GM21367 (cell line): ENCODE results near the gene FAF1.

Experiments used
- ATAC-seq: cut with Tn5 transposase; IDR thresholded peaks from one replicate; pipeline ENCODE4 v1.9.1; 2021; ENCODE audit not compliant: unreplicated experiment

FAF1 gene

DNA sequence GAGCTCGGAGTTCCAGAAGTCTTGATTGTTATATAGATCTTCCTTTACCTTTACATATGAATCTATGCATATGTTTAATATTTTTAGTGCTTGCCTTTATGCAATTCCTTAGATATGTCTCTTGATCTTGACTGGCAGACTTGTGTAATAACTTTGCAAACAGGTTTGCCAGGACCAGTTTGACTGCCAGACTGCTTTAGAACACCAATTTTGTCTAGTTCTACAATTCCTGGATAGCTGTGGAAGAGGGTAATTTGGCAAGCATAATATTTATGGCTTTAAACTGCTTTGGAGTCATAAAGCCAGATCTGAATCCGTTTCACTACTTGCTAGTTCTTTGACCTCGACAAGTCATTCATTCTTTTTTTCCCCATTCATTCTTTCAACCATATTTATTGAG, 250.0 kb downstream of the FAF1 start:
- no peak for ATAC-seq

DNA sequence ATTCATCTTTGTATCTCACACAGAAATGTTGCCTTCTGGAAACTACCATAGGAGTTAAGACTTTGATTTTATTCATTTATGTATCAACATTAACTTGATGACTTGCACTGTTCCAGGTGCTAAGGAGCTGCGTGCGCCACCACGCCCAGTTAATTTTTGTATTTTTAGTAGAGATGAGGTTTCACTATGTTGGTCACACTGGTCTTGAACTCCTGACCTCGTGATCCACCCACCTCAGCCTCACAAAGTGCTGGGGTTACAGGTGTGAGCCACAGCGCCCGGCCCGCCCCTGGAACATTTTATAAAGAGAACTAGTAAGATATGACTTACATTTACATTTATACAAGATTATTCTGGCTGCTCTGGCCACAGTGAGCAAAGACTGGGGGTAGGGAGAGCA, 252.2 kb downstream of the FAF1 start:
- no peak for ATAC-seq

- no peak for ATAC-seq
Observed at GRCh38 chr1:50705699-50706098, 254.4 kb downstream of the FAF1 start.

GRCh38 chr1:50705041-50705440, 255.0 kb downstream of the FAF1 start:
- no peak for ATAC-seq

DNA sequence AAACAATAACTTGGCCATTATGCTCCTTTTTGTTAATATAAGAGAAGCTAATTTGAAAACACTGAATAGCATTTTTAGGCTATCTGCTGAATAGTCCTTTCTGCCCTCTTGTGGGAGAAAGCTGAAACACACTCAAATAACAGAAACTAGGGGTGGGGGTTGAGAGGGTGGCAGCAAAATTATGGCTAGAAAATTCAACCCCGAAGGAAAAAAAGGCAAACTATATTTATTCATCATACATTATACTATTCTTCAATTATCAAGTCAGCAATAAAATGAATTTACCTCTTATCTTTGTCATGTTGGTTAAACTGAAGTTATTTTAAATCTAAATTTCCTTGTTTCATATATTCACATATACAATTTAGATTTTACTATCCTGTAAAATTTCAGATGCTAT, 255.9 kb downstream of the FAF1 start:
- no peak for ATAC-seq

DNA sequence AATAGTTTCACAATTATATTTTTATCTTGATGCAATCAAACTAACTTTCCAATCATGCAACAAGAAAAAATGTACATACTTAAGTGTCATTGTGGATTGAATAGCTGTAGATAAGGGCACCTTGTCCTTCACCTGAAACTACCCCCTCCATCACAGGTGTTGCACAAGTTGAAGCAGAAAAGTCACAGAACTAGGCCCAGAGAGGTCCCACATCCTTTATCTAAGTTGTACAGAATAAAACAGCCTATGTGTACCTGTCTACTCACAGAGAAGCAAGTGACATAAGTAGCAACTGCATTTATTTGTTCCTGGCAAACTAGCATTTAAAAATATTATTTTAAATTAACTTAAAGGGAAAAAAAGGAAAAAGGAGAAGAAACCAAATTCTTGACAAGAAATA, 256.8 kb downstream of the FAF1 start:
- ATAC-seq, result no peak

DNA sequence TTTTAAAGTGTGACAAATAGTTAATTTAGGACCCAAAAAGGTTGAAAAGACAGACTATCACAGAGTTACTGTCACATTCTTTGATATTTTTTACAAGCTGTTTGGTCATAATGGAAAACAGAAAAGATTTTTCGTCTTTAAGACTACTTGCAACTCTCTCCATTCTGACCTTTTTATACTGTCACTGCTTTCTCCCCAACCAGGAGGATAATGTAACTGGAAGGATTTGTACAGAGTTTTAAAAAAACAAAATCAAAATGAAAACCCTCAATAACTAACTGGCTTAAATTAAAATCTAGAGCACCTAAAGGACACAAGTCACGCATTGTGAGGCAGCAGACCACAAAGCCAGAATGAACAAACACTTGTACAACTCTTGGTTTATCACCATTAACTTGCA, 257.7 kb downstream of the FAF1 start:
- ATAC-seq, result no peak

GRCh38 chr1:50701706-50702317, 258.3 kb downstream of the FAF1 start:
- ATAC-seq, result no peak

GRCh38 chr1:50700621-50701020, 259.4 kb downstream of the FAF1 start:
- no peak for ATAC-seq

DNA sequence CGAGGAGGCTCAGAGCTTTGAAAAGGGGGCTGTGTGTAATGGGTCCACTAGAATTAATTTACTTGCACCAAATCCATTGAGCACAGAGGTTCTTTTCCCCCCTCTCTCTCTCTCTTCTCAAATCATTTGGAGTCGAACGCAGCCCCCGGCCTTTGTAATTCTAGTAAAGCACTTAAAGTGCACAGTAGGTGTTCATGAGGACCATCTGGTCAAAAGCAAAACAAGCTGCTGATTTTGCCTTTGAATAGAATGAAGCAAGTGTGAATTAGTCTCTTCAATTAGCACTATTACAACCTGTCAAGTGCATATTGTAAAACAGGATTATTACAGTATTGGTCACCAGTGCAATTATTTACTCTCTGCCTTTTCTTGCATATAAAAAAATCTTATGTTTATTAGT, 259.9 kb downstream of the FAF1 start:
- no peak for ATAC-seq

DNA sequence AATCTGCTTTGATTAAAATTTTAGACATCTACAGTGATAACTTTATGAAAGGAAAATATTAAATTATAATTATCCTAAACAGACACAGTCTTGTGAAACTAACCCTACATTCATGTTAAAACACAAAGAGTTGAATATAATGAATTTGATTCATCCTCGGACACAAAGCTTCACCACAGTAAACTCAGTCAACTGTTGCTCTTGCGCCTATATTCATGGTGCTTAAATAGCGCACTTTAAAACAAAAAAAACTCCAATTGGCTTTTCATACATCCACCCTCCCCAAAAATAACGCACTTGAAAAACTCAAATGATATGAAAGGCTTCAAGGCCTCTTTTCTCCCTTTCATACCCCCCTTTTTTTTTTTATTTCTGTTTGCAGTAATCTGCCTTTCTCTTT, 260.3 kb downstream of the FAF1 start:
- no peak for ATAC-seq

- no peak for ATAC-seq
Observed at GRCh38 chr1:50697440-50698421, 262.3 kb downstream of the FAF1 start.

DNA sequence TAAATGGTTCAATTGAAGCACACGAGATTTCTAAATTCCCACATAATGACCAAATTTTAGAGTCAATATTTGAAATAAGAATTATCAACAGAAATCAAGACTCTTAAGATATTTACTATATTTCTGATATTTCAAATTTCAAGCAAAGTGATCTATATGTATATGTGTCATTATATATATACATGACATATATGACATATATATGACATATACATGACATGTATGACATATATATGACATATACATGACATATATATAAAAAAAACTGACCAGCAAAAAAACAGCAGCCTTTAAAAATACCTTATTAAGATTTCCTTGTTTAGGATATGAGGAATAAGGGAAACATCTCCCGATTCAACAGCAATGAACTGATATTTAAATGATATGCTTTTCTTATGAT, 266.2 kb downstream of the FAF1 start:
- no peak for ATAC-seq

GRCh38 chr1:50684185-50684584, 275.9 kb downstream of the FAF1 start:
- ATAC-seq, result no peak

DNA sequence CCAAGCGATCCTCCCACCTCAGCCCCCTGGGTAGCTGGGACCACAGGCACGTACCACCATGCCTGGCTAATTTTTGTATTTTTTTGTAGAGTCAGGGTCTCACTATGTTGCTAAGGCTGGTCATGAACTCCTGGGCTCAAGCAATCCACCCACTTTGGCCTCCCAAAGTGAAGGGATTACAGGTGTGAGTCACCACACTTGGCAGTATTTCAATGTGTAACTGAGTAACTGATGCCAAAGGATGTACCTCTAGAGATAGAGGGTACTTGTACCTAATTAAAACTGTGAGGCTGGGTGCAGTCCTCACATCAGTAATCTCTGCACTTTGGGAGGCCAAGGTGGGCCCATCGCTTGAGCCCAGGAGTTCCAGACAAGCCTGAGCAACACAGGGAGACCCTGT, 278.1 kb downstream of the FAF1 start:
- ATAC-seq, result no peak

DNA sequence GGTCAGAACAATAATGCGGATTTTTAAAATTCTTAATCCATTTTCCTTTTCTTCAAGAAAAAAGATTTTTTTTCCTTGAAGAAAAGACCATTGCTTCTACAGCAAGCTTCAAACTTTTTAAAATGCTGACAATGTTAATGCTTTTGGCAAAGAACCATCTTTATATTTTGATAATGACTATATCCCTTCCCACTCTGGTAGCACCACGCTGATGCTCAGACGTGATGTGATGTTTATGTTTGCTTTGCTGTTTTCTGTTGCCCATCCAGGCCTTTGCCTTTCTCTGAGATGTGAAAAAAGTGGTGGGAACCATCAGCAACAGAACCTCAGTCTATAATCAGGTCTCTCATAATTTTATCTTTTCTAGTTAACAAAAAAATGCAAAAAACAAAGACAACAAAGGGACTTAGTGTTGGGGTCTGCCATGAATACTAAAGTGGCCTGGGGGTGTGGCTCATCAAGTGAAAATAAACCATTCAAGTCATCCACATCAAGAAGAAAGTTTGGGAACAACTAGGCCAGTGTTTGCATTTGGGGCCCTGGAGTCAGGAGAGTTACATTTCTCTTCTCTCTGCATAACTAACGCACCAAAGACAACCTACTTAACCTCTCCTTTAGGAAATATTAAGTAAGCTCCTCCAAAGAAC, 292.2 kb downstream of the FAF1 start:
- no peak for ATAC-seq

GRCh38 chr1:50667272-50667671, 292.8 kb downstream of the FAF1 start:
- no peak for ATAC-seq

- no peak for ATAC-seq
Observed at GRCh38 chr1:50666849-50667248, 293.2 kb downstream of the FAF1 start.

DNA sequence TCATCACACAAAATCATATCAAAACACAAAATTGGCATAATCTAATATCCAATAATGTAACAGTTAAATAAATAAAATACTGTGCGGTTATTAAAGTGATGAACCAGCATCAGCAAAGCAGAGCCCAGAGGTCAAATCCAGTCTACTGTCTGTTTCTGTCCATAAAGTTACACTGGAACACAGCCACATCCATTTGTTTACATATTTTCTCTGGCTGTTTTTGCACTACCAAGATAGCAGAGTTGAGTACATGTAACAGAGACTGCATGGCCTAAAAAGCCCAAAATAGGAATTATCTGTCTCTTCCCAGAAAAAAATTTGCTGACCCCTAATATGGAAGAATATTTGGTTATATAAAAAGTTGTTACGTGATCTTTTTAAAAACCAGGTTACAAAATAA, 294.7 kb downstream of the FAF1 start:
- no peak for ATAC-seq

DNA sequence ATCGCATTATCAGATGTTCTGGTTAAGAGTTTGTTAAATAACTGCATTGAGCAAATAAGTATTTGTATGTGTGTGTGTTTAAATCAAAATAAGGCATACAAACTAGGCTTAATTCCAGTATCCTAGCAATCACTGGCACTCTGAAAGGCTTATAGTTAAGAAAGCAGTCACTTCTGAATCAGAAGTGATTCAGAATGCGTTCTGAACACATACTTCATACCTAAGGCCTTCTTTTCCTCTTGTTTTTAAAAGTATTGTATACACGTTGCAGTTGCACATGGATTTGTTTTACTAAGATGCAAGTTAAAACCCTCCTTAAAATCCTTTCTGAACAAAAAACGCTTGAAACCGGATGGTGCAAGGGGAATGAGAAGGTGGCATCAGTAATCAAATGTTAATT, 298.4 kb downstream of the FAF1 start:
- no peak for ATAC-seq

DNA sequence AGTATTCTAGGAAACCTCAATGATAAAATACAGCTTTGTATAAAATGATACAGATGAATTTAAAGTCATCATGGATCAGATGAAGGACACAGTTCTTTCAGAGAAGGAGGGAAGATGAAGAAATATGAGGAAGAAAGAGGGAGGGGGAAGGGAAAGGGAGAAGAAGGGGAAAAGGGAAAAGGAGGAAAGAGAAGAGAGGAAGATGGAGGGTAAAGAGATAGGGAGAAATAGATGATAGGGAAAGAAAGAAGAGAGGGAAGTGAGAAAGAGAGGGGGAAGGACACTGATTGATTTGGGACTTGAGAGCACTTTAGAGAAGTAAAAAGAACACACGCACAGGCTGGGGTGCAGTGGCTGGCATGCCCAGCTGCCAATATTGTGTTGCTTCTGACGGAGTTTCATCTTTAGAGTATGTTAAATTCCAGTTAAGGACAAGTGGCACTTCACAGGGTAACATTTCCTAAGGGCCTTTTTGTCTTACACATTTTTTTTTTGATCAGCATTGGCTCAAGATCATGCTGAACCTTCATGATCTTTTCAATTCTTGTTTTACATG, 300.9 kb downstream of the FAF1 start:
- no peak for ATAC-seq
